B cell (primary cell): Measurements from ENCODE around the gene BIRC7. TPM values are rescaled to one million over a fixed set of nuclear protein-coding genes. Genes with fewer than 3 reads are reported as not detected.

ENCODE experiments used
- ATAC-seq: fragments of 200-7000 bp; cut with Tn5 transposase; one replicate; pipeline ENCODE4 v1.10.0; 2021; ENCODE audit warnings: low read depth, mild to moderate bottlenecking, moderate number of reproducible peaks, moderate library complexity
- CTCF ChIA-PET: fragments of 350-600 bp; sonication (Branson Sonifier 250); formaldehyde crosslinking; loops from one replicate; lab custom pipeline; 2021; ENCODE audit warnings: antibody characterized with exemption, inconsistent platforms; lab: Charles Lee
- POLR2A ChIA-PET: fragments of 350-600 bp; sonication (Branson Sonifier 250); formaldehyde crosslinking; loops from one replicate; lab custom pipeline; 2021; ENCODE audit warnings: antibody characterized with exemption; lab: Charles Lee
- DNase-seq: peaks from one replicate; pipeline ENCODE4 v3.0.0; 2013
- H2AFZ ChIP-seq: 2 replicates; pipeline ENCODE4 v1.6.1; 2012; ENCODE audit warnings: mild to moderate bottlenecking, low read depth, low read length; ENCODE audit not compliant: insufficient read depth, poor library complexity, severe bottlenecking
- H3K27ac ChIP-seq, 2 donors: 1 replicate in 1 of 2; 2 replicates in 1 of 2; pipeline ENCODE4 v1.5.1; 2012 to 2013; ENCODE audit warnings: low read length in 2 of 2, mild to moderate bottlenecking in 2 of 2, moderate library complexity in 1 of 2
- H3K27me3 ChIP-seq, 4 experiments: fragments of 200-600 bp in 1 of 4; sonication (generic) in 1 of 4; replicated peaks in 1 of 4; 1 replicate in 2 of 4; 2 replicates in 2 of 4; pipeline versions ENCODE4 v1.6.1 to v1.7.0; 2013 to 2016; ENCODE audit warnings: low read length in 3 of 4, mild to moderate bottlenecking in 2 of 4, mixed read lengths in 1 of 4, moderate library complexity in 1 of 4; ENCODE audit not compliant: insufficient read depth in 4 of 4, control insufficient read depth in 3 of 4; ENCODE audit errors: control extremely low read depth in 1 of 4
- H3K36me3 ChIP-seq, 2 experiments: replicated peaks in 1 of 2; 1 replicate in 1 of 2; 2 replicates in 1 of 2; pipeline versions ENCODE4 v1.6.1 to v1.7.1; 2013; ENCODE audit warnings: low read length in 1 of 2; ENCODE audit not compliant: insufficient read depth in 2 of 2, control insufficient read depth in 1 of 2; ENCODE audit errors: control extremely low read depth in 1 of 2, extremely low read depth in 1 of 2
- H3K4me1 ChIP-seq, 2 donors: fragments of 200-600 bp in 1 of 2; sonication (generic) in 1 of 2; 1 replicate in 1 of 2; 2 replicates in 1 of 2; pipeline versions ENCODE4 v1.5.1 to v1.6.1; 2013 to 2017; ENCODE audit warnings: low read length in 2 of 2; ENCODE audit not compliant: control insufficient read depth in 2 of 2, insufficient read depth in 2 of 2
- H3K4me2 ChIP-seq: replicated peaks from 2 replicates; pipeline ENCODE3; 2012; ENCODE audit warnings: mild to moderate bottlenecking, low read depth, low read length; ENCODE audit not compliant: poor library complexity, severe bottlenecking
- H3K4me3 ChIP-seq, 5 experiments: fragments of 200-600 bp in 1 of 5; sonication (generic) in 1 of 5; 1 replicate in 3 of 5; 2 replicates in 2 of 5; pipeline versions ENCODE4 v1.5.1 to v1.7.0; 2011 to 2016; ENCODE audit warnings: low read length in 4 of 5, mild to moderate bottlenecking in 4 of 5, low read depth in 2 of 5, control low read depth in 1 of 5, moderate library complexity in 1 of 5; ENCODE audit not compliant: insufficient read depth in 1 of 5; ENCODE audit errors: control extremely low read depth in 1 of 5, extremely low read depth in 1 of 5
- H3K79me2 ChIP-seq: fragments of 200-600 bp; sonication (generic); one replicate; pipeline ENCODE4 v1.6.0; 2016; ENCODE audit warnings: low read length; ENCODE audit not compliant: control insufficient read depth, insufficient read depth
- H3K9ac ChIP-seq: fragments of 200-600 bp; sonication (generic); 2 replicates; pipeline ENCODE4 v1.6.1; 2017; ENCODE audit warnings: mild to moderate bottlenecking, low read length, moderate library complexity
- H3K9me3 ChIP-seq, 3 donors: one replicate each; pipeline versions ENCODE4 v1.6.1 to v1.7.1; 2013; ENCODE audit warnings: low read length in 2 of 3; ENCODE audit not compliant: control insufficient read depth in 2 of 3, insufficient read depth in 1 of 3; ENCODE audit errors: control extremely low read depth in 1 of 3
- H4K20me1 ChIP-seq: 2 replicates; pipeline ENCODE4 v1.6.0; 2012; ENCODE audit warnings: mild to moderate bottlenecking, low read length; ENCODE audit not compliant: insufficient read depth, control insufficient read depth, poor library complexity, severe bottlenecking
- H3K27ac Mint-ChIP-seq: one replicate; pipeline ENCODE4 v1.8.0; 2021; ENCODE audit warnings: mixed read lengths
- H3K27me3 Mint-ChIP-seq: one replicate; pipeline ENCODE4 v1.8.0; 2021; ENCODE audit warnings: mixed read lengths
- H3K4me1 Mint-ChIP-seq: one replicate; pipeline ENCODE4 v1.8.0; 2021; ENCODE audit warnings: mixed read lengths
- H3K4me3 Mint-ChIP-seq: one replicate; pipeline ENCODE4 v1.8.0; 2021; ENCODE audit warnings: mixed read lengths
- H3K9me3 Mint-ChIP-seq: one replicate; pipeline ENCODE4 v1.8.0; 2022; ENCODE audit warnings: mixed read lengths; ENCODE audit not compliant: insufficient read depth
- CTCF ChIP-seq: fragments of 200-600 bp; IDR thresholded peaks from one replicate; pipeline ENCODE4 v1.8.0; 2022; ENCODE audit warnings: antibody characterized with exemption, mild to moderate bottlenecking
- EZH2 ChIP-seq: IDR thresholded peaks from 2 replicates; pipeline ENCODE4 v1.6.1; 2012; ENCODE audit warnings: borderline replicate concordance, low read depth, mild to moderate bottlenecking, moderate library complexity, low read length; ENCODE audit not compliant: insufficient read depth, poor library complexity, severe bottlenecking
- WGBS: methylation state at CpG from one replicate; pipeline ENCODE4 v1.1.5; 2013; ENCODE audit warnings: missing lambda C conversion rate; ENCODE audit not compliant: insufficient coverage; 5-methylcytosine and 5-hydroxymethylcytosine counted together
- intact Hi-C: fragments of 100-400 bp; cut with micrococcal nuclease; formaldehyde crosslinking; loops from one replicate; pipeline ENCODE4 v1.10.0; 2022
- polyA plus RNA-seq: library from polyadenylated mRNA; depleted of rRNA; stranded (reverse); fragments of >200 nt; gene quantifications from 2 replicates; pipeline ENCODE4 v1.2.3, GENCODE V29; 2012
- total RNA-seq, 2 donors: library from RNA; stranded (reverse); fragments of 120-200 nt in 1 of 2; gene quantifications; 1 replicate in 1 of 2; 2 replicates in 1 of 2; pipeline versions ENCODE4 v1.2.3 to v1.2.4, GENCODE V29; 2013 to 2022

Gene BIRC7
- total and polyA plus RNA-seq, 2 donors (not counting 1 experiment from before 2014, with no cell fraction given), result 0.12 TPM; not detected in 1

- Histone ChIP-seq H3K4me1 (no peaks in the 10 kb centered on the region), H3K79me2 (peaks cover 11% of the 10 kb centered on the region), H3K27ac (no peak overlapping the region), H3K4me2 (no peak overlapping the region), H2AFZ (no peak overlapping the region), H3K9me3 (no peaks in the 10 kb centered on the region), H3K36me3 (peaks cover 0 to 18% of the 10 kb centered on the region in 2 experiments), H4K20me1 (peaks cover 22% of the 10 kb centered on the region), H3K4me3 (no peak overlapping the region), H3K27me3 (no peaks in the 10 kb centered on the region), H3K9ac (no peak overlapping the region)
- Mint-ChIP-seq H3K27me3 (no peaks in the 10 kb centered on the region), H3K9me3 (no peaks in the 10 kb centered on the region), H3K4me3 (no peak overlapping the region), H3K27ac (no peak overlapping the region), H3K4me1 (peaks cover 4% of the 10 kb centered on the region)
- intact Hi-C loops, result no loop called here
- TF ChIP-seq EZH2 (no peak), CTCF (no peak)
- POLR2A ChIA-PET, result no interaction called here
- DNase-seq, result no peak
- WGBS, result 98% methylated on average over 21 of the region's 21 CpGs
- ATAC-seq, result no peak
- CTCF ChIA-PET, result interaction anchor here (0.7 to 1.6 kb wide), 2 partner anchors 10 to 304 kb away, joined by 3 read pairs; no protein-coding TSS in a partner anchor
These were observed 43.0 kb upstream of the BIRC7 start for GRCh38 chr20:63192721-63193120.

- Mint-ChIP-seq H3K9me3 (no peaks in the 10 kb centered on the region), H3K4me3 (no peak overlapping the region), H3K4me1 (peaks cover 8% of the 10 kb centered on the region), H3K27ac (no peak overlapping the region), H3K27me3 (no peaks in the 10 kb centered on the region)
- no peak overlapping the region for H3K4me2 ChIP-seq
- ATAC-seq (no peak), DNase-seq (no peak)
- no peak overlapping the region for H3K9ac ChIP-seq
- no peak for TF ChIP-seq CTCF
- TF ChIP-seq EZH2, result no peak
- intact Hi-C loops, result no loop called here
- no peaks in the 10 kb centered on the region for H3K27me3 ChIP-seq
- H3K36me3 ChIP-seq, result peaks cover 0 to 18% of the 10 kb centered on the region in 2 experiments
- H2AFZ ChIP-seq, result no peak overlapping the region
- POLR2A ChIA-PET, result no interaction called here
- peaks cover 24% of the 10 kb centered on the region for H3K79me2 ChIP-seq
- no peak overlapping the region for H3K4me3 ChIP-seq
- H3K9me3 ChIP-seq, result no peaks in the 10 kb centered on the region
- peaks cover 37% of the 10 kb centered on the region for H4K20me1 ChIP-seq
- CTCF ChIA-PET, result interaction anchor here (1.6 kb wide), 1 partner anchor 11 kb away, joined by 3 read pairs; no protein-coding TSS in a partner anchor
- 83% methylated on average over 11 of the region's 14 CpGs for WGBS
- H3K27ac ChIP-seq, result no peak overlapping the region
- no peaks in the 10 kb centered on the region for H3K4me1 ChIP-seq
These were observed 41.5 kb upstream of the BIRC7 start for GRCh38 chr20:63194007-63194796.
